Uterus (tissue), 2 donors: Measurements from ENCODE around the gene TMEM150A.
A peak's percentile ranks its signal among the peaks of the same experiment; 100 is the strongest.

Source experiments
- CTCF ChIP-seq, 4 experiments: fragments of 200-600 bp in 2 of 4; fragments of 450-650 bp in 2 of 4; sonication (generic) in 2 of 4; IDR thresholded peaks; one replicate each; pipeline ENCODE4 v1.5.1; 2016 to 2019; ENCODE audit warnings: antibody characterized with exemption in 4 of 4, mild to moderate bottlenecking in 2 of 4, moderate library complexity in 1 of 4
- POLR2A ChIP-seq, 2 donors: fragments of 450-650 bp; IDR thresholded peaks; one replicate each; pipeline ENCODE4 v1.6.1; 2016; ENCODE audit warnings: antibody characterized with exemption in 2 of 2, mild to moderate bottlenecking in 1 of 2, moderate library complexity in 1 of 2

- TF ChIP-seq CTCF (IDR thresholded peaks at IDR 0.05): no peak
- peak in 1 of 2 donors; percentile 74 for TF ChIP-seq POLR2A (IDR thresholded peaks at IDR 0.05)
These were observed 9.4 kb upstream of the TMEM150A start, which contains the start of gene C2orf68 for GRCh38 chr2:85611705-85612587.
